Measurements from ENCODE around the gene ZNF202.
"Not testable (repeated sequence)": the region's sequence is repeated elsewhere in the genome, so short reads cannot be mapped to it uniquely, and the experiment has no call there.

Gene ZNF202

DNA sequence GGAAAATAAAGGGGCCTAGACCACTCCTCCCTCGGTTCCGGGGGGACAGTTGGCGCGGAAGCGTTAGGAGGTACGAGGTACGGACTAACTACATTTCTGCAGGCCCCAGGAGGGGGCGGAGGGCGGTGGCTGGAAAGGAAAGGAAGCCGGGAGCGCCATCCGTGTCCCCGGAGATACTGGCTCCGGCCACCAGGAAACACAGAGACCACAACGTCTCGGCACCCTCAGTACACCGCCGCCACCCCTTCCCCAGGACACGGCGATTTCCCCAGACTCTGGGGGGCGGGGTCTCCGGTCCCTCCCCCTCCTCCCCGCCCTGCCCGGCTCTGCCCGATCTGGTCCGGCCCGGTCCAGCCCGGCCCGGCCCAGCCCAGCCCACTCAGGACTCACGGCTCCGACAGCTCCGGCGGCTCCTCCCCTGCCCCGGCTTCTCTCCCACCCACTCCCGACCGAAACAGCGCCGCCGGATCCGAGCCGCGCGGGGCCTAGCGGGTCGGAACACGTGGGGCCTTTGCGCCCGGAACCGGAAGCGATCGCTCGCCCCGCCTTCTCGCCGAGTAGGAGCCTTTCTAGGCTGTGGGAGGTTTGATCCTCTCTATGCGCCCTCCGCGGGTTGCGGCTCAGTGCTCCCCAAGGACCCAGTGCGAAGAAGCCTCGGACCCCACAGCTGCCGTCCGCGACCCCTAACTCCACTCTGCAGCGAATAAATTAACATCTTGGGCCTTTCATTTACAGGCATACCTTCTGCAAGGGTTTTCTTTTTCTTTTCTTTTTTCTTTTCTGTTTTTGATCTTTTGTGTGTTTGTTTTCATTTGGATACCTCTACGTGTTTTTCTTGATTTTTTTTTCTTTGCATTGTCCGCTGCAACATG, at the start of gene ZNF202:
ZNF202 (minus strand) TSS at position 502 of the 872 bp plus-strand sequence. CDS start 10,772 bp downstream, outside the sequence.
- DNase-seq = peak; percentile 95 to 100

DNA sequence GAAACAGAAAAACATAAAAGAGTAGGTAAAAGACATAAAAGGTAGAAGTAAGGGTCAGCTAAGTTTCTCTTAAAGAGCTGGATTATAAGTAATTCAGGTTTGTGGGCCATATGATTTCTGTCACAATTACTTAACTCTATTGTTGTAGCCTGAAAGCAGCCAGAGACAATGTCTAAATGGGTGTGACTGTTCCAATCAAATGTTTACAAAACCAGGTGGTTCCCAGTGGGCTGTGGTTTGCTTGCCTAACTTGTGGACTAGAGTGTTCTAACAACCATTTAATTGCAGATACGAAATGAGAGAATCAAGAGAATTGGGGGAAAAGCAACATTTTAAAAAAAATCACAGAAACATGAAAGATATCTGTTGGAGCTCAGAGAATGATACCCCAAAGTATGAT, 42.1 kb upstream of the ZNF202 start:
- no peak for DNase-seq

DNA sequence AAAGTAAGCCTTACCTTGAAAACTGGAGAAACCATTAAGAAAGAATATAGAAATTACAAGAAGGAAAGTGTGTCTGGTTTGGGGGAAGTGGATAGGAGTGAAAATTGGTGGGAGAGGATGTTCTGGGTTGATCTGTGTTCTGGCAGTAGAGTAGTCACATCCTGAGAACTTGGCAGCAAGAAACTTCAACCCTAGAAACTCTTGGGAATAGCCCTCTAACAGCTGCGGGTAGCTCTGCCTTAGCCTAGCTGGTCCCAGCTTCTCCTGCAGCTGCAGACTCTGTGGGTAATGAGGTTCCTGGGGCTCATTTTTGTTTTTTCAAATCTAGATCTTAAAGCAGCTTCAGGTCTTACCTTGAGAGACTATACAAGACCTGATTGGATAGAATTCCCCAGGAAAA, 37.1 kb upstream of the ZNF202 start:
- DNase-seq = no peak

DNA sequence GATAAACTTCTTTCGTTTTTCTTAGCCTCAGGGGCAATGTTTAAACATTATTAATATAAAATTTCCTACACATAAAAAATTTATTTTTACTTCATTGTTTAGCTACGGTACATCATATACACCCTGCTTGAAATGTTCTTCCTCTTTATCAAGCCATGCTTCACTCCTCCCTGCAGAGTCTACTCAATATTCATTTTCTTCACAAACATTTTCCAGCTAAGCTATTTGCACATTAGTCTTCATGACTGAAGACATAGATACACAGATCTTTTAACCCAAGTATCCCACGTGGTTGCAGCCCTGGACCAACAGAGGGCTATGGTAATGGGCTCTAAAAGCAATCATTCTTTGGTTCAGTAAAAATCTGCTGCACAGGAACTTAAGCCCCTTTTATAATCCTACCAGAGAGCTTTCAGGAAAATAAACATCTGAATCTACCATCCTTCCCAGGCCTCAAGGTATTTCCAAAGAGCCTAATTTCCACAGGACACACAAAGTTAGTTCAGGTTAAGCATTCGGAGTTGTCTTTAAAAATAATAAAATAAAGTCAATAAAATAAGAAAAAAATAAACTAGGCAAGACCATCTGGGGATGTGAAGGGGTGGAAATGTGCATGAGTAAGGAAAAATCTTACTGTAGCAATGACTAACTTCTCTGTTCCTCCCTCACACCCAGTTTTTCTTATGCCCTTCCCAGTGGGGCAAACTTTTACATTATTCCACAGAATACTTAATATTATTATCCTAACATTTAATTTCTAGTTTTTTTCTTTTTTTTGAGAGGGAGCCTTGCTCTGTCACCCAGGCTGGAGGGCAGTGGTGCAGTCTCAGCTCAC, 34.5 kb upstream of the ZNF202 start:
- DNase-seq = peak in 1 of 2 experiments; percentile 19

DNA sequence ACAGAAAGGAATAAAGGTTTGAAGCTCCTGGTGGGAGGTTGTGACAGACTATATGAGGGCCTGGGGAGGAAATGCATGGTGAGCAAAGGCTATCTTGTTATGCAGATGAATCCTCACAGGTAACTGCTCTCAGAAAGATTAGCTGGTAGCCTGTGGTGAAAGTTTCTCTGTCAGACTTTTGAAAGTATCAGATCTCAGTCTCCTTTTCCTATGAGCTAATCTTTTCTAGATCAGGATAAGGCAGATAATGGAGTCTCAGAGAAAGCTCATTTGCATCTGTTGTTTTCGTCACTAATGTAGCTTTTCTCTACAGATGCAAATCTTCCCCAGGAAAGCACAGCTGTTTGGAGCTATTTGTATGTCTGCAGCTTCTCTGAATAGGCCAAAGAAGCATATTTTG, 33.8 kb upstream of the ZNF202 start:
- DNase-seq = peak; percentile 57 to 84

DNA sequence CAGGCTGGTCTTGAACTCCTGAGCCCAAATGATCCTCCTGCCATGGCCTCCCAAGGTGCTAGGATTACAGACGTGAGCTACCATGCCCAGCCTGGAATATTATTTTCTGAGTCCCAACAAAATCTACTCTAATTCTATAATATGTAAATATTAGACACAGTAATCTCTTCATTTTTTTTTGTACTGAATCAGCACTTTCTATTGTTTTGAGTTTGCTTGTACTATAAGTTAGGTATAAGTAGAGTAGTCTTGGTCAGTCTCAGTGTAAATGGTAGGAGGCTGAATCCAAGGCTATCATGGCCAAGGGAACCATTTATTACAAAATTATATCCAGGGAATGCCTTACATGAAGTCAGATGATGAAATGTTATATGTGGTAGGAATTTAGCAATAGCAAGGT, 32.5 kb upstream of the ZNF202 start:
- DNase-seq = no peak

DNA sequence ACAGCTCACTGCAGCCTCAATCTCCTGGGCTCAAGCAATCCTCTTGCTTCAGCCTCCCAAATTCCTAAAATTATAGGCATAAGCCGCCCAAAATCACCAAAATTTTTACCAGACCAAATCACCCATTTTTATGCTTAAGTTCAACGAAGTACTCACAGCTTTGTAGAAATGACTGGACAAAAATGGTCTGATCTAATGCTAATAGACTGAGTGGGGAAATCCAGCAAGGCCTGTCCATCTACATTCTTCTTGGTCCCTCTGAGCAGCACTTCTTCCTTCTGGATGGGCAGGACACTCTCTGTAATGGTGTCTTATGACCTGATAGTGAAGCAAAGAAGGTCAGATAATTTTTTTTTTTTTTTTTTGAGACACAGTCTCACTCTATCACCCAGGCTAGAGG, 31.6 kb upstream of the ZNF202 start:
- DNase-seq = no peak

DNA sequence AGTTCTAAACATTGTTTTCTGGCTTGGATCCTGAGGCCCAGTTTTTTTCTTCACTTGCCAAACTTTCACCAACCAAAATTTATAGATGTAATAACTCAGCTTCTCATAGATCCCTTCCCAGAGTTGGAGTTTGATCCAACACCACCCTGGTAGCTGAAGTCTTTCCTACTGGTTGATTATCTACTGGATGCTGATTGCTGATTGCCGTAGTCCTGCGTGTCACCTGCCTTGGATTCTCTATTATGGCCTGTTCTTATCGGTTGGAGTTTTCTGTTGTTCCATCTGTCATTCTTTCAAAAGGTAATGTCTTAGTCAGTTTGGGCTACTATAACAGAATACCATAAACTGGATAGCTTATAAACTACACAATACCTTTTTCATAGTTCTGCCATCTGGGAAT, 30.2 kb upstream of the ZNF202 start:
- no peak for DNase-seq

DNA sequence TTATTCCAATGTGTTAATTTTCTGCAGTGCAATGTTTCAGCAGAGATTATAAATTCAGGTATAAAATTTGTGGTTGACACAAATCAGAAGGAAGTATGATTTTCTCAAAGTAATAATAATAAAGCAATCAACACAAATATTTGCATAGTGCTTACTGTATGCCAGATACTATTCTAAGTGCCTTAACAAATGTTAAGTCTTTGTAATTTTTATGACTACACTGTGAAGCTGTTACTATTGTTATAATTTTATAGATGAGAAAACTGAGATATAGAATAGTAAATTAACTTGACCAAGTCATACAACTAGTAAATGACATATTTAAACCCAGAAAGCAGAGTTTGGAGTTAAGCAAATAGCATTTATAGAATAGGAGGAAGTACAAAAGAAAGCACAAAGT, 29.3 kb upstream of the ZNF202 start:
- DNase-seq = no peak

DNA sequence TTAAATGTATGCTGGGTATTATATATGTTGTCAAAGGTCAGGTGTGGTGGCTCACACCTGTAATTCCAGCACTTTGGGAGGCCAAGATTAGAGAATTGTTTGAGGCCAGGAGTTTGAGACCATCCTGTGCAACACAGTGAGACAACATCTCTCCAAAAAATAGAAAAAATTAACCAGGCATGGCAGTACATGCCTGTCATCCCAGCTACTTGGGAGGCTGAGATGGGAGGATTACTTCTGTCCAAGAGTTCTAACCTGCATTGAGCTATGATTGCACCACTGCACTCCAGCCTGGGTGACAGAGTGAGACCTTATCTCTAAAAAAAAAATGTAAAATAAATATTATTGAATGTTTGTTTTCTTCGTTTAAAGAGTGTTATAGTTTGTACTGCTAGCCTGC, 24.1 kb upstream of the ZNF202 start:
- DNase-seq = no peak

DNA sequence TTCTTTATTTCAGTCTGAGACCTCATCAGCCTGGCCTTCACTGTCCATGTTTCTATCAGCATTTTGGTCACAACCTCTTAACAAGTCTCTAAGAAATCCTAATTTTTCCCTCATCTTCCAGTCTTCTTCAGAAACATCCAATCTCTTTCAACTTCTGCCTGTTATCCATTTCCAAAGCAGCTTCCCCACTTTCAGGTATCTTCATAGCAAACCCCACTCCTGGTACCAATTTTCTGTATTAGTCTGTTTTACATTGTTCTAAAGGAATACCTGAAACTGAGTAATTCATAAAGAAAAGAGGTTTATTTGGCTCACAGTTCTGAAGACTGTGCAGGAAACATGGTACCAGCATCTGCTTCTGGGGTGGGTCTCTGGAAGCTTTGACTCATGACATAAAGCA, 21.0 kb upstream of the ZNF202 start:
- no peak for DNase-seq

DNA sequence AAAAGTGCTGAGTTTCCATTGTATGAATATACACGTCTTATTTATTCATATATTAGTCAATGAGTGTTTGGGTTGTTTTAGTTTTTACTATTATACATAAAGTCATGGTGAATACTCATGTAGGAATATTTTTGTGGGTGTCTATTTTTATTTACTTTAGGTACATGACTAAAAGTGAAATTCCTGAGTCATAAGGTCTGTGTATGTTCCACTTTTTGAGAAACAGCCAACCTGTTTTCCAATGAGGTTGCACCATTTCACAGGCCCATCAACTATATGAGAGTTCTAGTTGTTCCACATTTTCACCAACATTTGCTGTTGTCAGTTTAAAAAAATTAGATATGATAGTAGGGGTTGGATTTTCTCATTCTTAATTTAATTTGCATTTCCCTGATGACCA, 19.4 kb upstream of the ZNF202 start:
- no peak for DNase-seq

DNA sequence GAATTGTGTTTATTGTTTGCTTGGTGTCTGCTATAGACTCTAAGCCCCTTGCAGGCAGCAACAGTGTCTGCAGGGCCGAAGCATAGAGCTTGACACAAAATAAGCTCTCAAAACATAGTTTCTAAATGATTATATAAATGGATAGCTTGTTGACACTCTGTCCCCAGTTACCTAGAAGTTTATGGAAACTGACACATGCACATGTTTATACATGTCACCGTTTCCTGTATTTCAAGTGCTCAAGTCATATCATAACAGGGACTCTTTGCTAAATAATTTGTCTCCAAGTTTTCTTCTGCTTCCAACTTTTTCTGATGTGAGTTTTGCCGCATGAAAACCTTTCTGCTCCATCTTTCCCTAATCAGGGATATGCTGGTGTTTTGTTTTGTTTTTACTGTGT, 16.5 kb upstream of the ZNF202 start:
- DNase-seq = no peak

DNA sequence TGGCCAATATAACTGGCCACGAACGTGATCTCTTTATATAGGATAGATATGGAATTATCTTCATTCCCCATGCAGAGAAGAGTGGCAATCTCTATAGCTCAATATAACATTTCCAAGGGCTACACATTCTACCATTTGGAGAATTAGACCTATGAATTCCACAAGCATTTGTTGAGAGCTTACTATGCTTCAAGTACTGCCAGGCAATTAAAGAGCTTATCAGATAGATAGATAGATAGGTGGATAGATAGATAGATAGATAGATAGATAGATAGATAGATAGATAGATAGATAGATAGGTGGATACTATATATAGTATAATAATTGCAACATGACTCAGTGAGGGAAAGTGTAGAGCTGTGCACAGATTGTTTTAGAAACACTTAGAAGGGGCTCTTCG, 14.4 kb upstream of the ZNF202 start:
- DNase-seq = no peak

DNA sequence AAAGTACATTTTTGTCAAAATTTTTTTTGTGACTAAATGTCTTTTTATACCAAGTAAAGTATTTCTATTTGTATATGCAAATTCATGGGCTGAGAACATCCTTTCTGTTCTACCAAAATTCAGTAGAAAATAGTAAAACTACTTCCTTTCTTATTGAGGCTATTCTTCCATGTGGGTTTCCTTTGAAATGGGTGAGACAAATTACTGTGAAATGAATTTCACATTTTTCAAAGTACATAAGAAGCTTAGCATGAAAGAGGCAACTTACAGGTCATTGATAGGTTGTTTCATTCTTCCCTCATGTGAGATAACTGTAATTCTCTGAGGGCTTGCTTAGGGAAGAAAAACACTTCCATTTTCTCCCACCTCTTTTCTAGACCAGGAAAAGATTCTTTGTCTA, 13.9 kb upstream of the ZNF202 start:
- no peak for DNase-seq

DNA sequence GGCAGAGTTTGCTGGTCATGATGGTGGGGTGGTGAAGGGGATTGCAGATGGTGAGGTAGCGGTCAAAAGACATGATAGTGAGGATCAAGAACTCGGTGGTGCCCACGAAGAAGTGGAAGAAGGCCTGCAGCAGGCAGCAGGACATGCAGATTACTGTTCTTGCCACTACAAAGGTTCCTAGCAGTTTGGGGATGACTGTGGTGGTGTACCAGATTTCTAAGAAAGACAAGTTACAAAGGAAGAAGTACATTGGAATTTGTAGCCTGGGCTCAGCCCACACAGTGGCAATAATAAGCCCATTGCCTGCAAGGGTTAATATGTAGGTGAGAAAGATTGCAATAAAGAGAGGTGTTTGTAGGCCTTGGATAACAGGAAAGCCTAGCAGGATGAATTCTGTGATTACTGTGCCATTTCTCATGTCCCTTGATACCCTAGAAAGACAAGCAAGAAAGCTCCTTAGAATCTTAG, 12.7 kb upstream of the ZNF202 start, which contains the start of gene OR6X1:
OR6X1 (minus strand) TSS at position 418 of the 468 bp plus-strand sequence; CDS start at position 418, 0 bp downstream.
- no peak for DNase-seq

DNA sequence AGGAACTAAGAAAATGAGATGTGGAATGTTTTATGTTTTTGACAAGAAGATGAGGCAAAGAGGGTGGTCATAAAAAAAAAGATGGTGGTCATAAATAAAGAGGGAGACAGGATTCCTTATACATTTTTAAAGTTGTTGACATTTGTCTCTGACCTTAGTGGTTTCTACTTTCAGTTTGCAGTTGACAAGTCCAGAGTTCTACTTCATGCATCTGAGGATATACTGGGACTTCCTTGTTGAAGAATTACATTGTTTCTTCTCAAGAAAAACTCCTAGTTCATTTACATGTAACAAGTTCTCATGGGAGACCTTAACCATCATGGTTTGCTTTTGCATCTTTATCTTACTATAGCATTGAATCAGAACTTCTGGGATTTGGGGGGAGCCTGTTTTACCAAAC, 11.7 kb upstream of the ZNF202 start:
- DNase-seq = no peak

DNA sequence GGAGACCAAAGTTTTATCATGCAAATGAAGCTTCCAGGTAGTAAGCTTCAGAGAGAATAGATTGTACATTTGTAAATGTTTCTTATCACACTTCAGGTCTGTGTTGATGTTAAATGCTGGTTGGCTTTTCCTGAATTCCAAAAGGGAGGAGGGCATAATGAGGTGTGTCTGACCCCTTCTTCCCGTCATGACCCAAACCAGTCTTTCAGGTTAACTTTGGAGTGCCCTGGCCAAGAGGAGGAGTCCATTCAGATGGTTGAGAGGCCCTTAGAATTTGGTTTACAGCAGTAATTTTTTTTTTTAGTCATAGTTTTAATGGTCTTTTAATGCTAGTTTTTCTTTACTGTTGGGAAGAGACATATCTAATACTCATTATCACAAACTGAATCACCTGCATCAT, 10.3 kb upstream of the ZNF202 start:
- no peak for DNase-seq

DNA sequence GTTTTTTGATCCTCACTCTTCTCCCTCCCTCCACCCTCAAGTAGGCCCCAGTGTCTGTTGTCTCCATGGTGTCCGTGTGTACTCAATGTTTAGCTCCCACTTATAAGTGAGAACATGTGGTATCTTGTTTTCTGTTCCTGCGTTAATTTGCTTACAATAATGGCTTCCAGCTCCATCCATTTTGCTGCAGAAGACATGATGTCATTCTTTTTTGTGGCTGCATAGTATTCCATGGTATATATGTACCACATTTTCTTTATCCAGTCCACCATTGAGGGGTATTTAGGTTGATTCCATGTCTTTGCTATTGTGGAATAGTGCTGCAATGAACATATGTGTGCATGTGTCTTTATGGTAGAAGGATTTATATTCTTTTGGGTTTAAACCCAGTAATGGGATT, 6.9 kb upstream of the ZNF202 start:
- not testable (repeated sequence) for DNase-seq

DNA sequence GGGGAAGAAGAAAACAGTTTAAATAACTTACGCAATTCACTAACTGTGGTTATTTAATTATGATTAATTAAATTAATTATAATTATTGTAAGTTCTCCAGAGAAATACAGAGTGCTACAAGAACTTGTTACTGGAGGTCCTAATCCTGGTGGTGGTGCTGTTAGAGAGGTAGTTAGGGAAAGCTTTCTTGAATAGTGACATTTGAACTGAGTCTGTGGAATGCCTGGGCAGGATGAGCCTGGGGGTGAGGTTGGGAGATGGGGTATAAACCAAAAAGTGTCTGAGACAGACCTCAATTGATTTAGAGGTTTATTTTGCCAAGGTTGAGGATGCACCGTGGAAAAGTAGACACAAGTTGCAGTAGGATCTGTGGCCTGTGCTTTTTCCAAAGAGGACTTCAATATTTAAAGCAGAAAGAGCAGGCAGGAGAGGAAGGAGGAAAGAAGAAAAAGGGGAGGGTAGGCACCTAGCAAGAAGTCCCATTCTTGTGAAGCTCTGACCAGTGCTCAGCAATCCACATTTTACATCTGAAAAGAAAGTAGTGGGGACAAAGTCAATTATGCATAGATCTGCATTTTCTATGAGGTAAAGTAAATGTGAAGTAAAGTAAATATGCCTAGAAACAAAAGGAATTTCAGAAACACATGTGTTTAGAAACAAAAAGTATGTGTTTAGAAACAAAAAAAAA, 4.4 kb upstream of the ZNF202 start:
- DNase-seq = no peak

DNA sequence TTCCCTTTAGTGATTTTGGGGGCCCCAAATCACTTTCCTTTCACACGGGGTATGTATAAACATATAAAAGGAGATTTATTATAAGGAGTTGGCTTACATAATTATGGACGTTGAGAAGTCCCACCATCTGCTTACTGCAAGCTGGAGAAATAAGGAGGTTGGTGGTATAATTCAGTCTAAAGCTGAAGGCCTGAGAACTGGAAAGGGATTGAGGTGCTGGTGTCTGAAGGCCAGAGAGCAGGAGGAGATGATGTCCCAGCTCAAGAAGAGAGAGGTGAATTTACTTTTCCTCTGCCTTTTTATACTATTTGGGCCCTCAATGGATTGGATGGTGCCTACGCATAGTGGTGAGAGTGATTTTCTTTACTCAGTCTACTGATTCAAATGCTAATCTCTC, 1.3 kb upstream of the ZNF202 start:
- no peak for DNase-seq

DNA sequence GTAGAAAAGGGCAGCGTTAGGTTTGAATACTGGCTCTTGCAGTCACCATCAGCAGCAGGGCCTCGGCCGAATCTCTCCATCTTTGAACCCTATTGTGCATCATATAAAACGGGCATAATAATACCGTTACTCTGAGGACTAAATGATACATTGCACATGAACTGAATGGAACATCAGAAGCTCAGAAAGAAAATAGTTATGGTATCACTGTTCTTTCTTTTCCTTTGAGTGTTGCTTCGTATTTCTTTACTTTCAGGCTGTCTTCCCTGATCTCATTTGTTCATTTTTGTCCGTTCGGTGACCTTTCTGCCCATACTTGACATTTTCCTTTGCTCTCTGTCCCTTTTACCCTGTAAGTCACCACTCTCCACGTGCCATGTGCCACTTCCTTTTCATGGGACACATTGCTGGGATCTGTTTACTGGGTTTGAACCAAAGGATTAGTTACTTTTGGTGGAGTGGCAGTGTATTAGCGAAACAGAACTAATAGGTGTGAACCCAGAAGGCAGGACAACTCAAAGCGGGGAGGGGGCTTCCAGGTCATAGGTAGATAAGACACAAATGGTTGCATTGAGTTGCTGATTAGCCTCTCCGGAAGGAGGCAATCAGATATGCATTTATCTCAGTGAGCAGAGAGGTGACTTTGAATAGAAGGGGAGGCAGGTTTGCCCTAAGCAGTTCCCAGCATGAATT, 717 bp upstream of the ZNF202 start:
- peak in 1 of 2 experiments; percentile 64 for DNase-seq

DNA sequence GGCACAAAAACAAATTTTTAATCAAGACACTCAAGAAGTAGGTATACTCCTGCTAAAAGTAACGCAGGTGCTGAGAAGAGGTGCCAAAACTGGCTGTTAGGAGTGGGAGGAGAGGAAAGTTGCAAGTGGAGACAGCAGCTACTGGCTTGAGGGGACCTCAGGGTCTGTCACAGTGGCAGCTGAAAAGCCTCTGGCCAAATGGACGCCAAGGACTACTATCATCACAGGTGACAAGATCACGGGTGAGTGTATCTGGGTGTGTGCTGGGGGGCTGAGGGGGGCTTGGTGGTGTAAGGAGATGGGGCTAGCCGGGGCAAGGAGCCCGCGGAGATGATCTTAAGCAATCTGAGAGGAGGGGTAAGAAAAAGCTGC, 687 bp downstream of the ZNF202 start:
- DNase-seq = peak in 1 of 2 experiments; percentile 44
